MCF 10A (cell line): Measurements from ENCODE around the gene TLE5. TPM values are rescaled to one million over a fixed set of nuclear protein-coding genes. Genes with fewer than 3 reads are reported as not detected.

Experiments used
- BruUV-seq: library from RNA; stranded (reverse); fragments of 400-500 nt; replicated peaks from 2 replicates; lab custom pipeline; 2021; lab: Mats Ljungman, UMichigan
- CTCF ChIA-PET: fragments of 300-600 bp; sonication (Branson Sonifier 250); formaldehyde crosslinking; extraction: SDS; loops from one replicate; lab custom pipeline; 2021; ENCODE audit warnings: antibody characterized with exemption, inconsistent platforms; lab: Yijun Ruan, JAX
- POLR2A ChIA-PET: fragments of 300-600, 350-650 bp; sonication (Branson Sonifier 250); formaldehyde crosslinking; extraction: SDS; loops from one replicate; lab custom pipeline; 2020; ENCODE audit warnings: antibody characterized with exemption, inconsistent platforms; lab: Yijun Ruan, JAX
- DNase-seq: peaks from one replicate; pipeline ENCODE4 v3.0.0-alpha.2; 2018; ENCODE audit not compliant: unreplicated experiment
- H3K27ac Mint-ChIP-seq: one replicate; pipeline ENCODE4 v1.8.0; 2022; ENCODE audit warnings: mild to moderate bottlenecking, low read depth, mixed read lengths; ENCODE audit not compliant: unreplicated experiment
- H3K27me3 Mint-ChIP-seq: one replicate; pipeline ENCODE4 v1.8.0; 2022; ENCODE audit warnings: mixed read lengths; ENCODE audit not compliant: insufficient read depth, unreplicated experiment
- H3K36me3 Mint-ChIP-seq: one replicate; pipeline ENCODE4 v1.8.0; 2022; ENCODE audit warnings: mild to moderate bottlenecking, moderate library complexity, mixed read lengths; ENCODE audit not compliant: insufficient read depth, unreplicated experiment
- H3K4me1 Mint-ChIP-seq: one replicate; pipeline ENCODE4 v1.8.0; 2022; ENCODE audit warnings: mixed read lengths; ENCODE audit not compliant: insufficient read depth, unreplicated experiment
- H3K4me3 Mint-ChIP-seq: one replicate; pipeline ENCODE4 v1.8.0; 2022; ENCODE audit warnings: mild to moderate bottlenecking, moderate library complexity, mixed read lengths; ENCODE audit not compliant: unreplicated experiment
- H3K9me3 Mint-ChIP-seq: one replicate; pipeline ENCODE4 v1.8.0; 2022; ENCODE audit warnings: mixed read lengths; ENCODE audit not compliant: unreplicated experiment
- intact Hi-C: fragments of 100-400 bp; cut with micrococcal nuclease; formaldehyde crosslinking; loops from 2 replicates; pipeline ENCODE4 v1.14.1; 2022
- total RNA-seq: library from RNA; stranded (reverse); gene quantifications from 2 replicates; pipeline ENCODE4 v1.2.3, GENCODE V29; 2022
- TF ChIP-seq, protein P1 (sequence below): fragments of 200-600 bp; IDR thresholded peaks from one replicate; pipeline ENCODE4 v1.8.0; 2022; ENCODE audit warnings: antibody characterized with exemption, mild to moderate bottlenecking; ENCODE audit not compliant: unreplicated experiment

The TLE5 gene
- total RNA-seq, 1 experiment from 2014 or later, result 266 TPM

DNA sequence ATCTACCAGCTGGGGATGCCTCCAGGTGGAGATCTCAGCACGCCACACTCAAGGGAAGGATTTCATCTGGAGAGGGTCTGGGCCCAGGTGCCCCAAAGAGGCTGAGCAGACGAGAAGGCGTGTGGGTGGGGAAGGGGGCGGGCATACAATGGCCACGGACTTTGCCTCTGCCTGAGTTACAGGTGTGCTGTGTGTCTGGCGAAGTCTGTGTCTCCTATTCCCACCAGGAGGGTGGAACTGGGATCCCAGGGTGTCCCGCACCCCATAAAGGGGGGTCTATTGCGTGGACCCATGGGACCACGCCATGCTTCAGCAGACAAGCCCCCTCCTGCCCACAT, 36.8 kb downstream of the TLE5 start:
- H3K27me3 Mint-ChIP-seq, result no peaks in the 10 kb centered on the region
- POLR2A ChIA-PET, result no interaction called here
- H3K9me3 Mint-ChIP-seq, result no peaks in the 10 kb centered on the region
- no peak for DNase-seq
- H3K4me1 Mint-ChIP-seq, result no peaks in the 10 kb centered on the region
- no peaks in the 10 kb centered on the region for H3K36me3 Mint-ChIP-seq
- TF ChIP-seq, protein P1, sequence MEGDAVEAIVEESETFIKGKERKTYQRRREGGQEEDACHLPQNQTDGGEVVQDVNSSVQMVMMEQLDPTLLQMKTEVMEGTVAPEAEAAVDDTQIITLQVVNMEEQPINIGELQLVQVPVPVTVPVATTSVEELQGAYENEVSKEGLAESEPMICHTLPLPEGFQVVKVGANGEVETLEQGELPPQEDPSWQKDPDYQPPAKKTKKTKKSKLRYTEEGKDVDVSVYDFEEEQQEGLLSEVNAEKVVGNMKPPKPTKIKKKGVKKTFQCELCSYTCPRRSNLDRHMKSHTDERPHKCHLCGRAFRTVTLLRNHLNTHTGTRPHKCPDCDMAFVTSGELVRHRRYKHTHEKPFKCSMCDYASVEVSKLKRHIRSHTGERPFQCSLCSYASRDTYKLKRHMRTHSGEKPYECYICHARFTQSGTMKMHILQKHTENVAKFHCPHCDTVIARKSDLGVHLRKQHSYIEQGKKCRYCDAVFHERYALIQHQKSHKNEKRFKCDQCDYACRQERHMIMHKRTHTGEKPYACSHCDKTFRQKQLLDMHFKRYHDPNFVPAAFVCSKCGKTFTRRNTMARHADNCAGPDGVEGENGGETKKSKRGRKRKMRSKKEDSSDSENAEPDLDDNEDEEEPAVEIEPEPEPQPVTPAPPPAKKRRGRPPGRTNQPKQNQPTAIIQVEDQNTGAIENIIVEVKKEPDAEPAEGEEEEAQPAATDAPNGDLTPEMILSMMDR, result no peak
- BruUV-seq, result no TSS peak
- no peak overlapping the region for H3K4me3 Mint-ChIP-seq
- CTCF ChIA-PET, result no interaction called here
- no peak overlapping the region for H3K27ac Mint-ChIP-seq
- intact Hi-C loops, result no loop called here

DNA sequence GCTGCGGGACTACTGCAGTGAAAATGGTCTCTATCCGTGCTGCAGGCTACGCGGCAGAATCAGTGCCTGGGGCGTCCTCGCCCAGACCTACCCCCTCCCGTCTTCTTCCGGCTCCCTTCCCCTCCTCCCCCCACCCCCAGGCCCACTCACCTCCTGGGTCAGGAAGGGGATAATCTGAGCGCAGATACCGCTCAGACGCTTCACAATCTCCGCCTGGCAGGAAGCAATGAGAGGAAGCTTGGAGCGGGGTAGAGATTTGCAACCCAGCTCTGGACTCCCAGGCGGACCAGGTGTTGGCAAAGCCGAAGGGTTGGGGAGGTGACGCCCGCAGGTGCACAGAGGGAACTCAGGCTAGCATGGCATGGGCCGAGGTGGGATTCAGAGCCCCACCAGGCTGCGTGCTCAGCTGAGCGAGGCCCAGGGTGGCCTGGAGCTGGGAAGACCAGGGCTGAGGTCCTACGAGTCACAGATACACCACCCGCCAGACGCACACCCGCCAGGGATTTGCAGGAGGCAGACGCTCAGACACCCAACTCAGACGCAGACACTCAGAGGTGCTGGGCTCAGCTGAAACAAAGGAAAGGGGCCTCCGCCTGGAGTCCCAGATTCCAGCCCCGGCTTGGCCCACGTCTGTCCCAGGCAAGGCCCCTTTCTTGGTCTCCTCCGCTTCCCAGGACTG, 37.3 kb downstream of the TLE5 start:
- CTCF ChIA-PET, result no interaction called here
- H3K27ac Mint-ChIP-seq, result no peak overlapping the region

DNA sequence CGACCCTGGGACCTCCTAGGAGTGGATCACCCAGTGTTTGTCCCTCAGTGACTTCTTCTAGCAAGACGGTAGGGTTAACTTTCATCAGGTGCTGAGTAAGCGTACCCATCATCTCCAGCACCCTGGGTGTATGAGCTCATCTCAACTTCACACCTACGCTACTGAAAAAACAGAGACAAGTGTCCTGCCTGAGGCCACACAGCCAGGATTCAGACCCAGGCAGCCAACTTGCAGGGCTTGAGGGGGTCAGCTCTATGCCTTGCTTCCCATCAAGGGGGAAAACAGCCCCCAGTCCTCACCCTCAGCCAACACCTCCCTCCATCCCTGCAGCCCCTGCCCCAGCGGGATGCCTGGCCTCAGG, 37.8 kb downstream of the TLE5 start:
- DNase-seq, result no peak
- Mint-ChIP-seq H3K36me3 (no peaks in the 10 kb centered on the region), H3K4me1 (no peaks in the 10 kb centered on the region), H3K27me3 (no peaks in the 10 kb centered on the region), H3K4me3 (no peak overlapping the region), H3K9me3 (no peaks in the 10 kb centered on the region), H3K27ac (no peak overlapping the region)
- TF ChIP-seq, protein P1, result no peak
- CTCF ChIA-PET, result no interaction called here
- BruUV-seq, result no TSS peak
- intact Hi-C loops, result no loop called here
- POLR2A ChIA-PET, result interaction anchor here (1.1 to 1.3 kb wide), 2 partner anchors 11 to 74 kb away, joined by 4 to 5 read pairs; no protein-coding TSS in a partner anchor

More for the DNA sequence above, 37.3 kb downstream of the TLE5 start:
- POLR2A ChIA-PET, result interaction anchor here (1.1 to 1.3 kb wide), 2 partner anchors 12 to 74 kb away, joined by 4 to 5 read pairs; no protein-coding TSS in a partner anchor
- no peaks in the 10 kb centered on the region for H3K36me3 Mint-ChIP-seq
- no peaks in the 10 kb centered on the region for H3K9me3 Mint-ChIP-seq
- no peak overlapping the region for H3K4me3 Mint-ChIP-seq
- no peaks in the 10 kb centered on the region for H3K4me1 Mint-ChIP-seq
- intact Hi-C loops, result no loop called here
- TF ChIP-seq, protein P1, result no peak
- BruUV-seq, result no TSS peak
- no peaks in the 10 kb centered on the region for H3K27me3 Mint-ChIP-seq
- no peak for DNase-seq

DNA sequence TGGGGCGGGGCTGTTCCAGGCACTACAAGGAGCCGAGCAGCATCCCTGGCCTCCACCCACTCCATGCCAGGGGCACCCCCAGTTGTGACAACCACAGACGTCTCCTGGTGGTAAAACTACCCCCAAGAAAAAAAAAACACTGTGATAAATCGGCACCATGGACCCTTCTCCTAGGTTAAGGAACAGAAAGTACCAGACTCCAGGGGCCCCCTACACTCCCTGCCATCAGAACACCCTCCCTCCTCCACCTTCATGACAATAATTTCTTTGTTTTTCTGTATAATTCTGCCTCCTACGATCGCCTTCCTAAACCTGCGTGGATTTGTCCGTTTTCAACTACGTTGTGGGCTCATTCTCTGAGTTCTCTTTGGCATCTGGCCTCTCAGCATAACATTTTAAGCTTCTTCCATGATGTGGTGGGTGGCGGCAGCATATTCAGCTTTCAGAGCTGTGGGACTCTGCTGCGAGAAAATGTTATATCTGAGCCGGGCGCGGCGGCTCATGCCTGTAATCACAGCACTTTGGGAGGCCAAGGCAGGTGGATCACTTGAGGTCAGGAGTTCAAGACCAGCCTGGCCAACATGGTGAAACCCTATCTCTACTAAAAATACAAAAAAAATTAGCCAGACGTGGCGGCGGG, 41.9 kb downstream of the TLE5 start:
- Mint-ChIP-seq H3K27ac (no peak overlapping the region), H3K4me1 (no peaks in the 10 kb centered on the region), H3K27me3 (no peaks in the 10 kb centered on the region), H3K4me3 (no peak overlapping the region), H3K36me3 (no peaks in the 10 kb centered on the region), H3K9me3 (no peaks in the 10 kb centered on the region)
- BruUV-seq, result no TSS peak
- intact Hi-C loops, result no loop called here
- DNase-seq, result no peak
- TF ChIP-seq, protein P1, result no peak
- ChIA-PET POLR2A (interaction anchor here (0.7 kb wide), 1 partner anchor 1310 kb away, joined by 3 read pairs; no protein-coding TSS in a partner anchor), CTCF (no interaction called here)
